KOPT-K1 (cell line): Measurements from ENCODE around the gene LOXL4.

Experiments
- H3K27ac ChIP-seq: fragments of 200-600 bp; sonication (generic); 2 replicates; pipeline ENCODE4 v1.5.1; 2016; ENCODE audit warnings: antibody characterized with exemption, mild to moderate bottlenecking, low read depth, low read length; ENCODE audit not compliant: poor library complexity, severe bottlenecking
- H3K36me3 ChIP-seq: fragments of 200-600 bp; sonication (generic); 2 replicates; pipeline ENCODE4 v1.5.1; 2017; ENCODE audit warnings: antibody characterized with exemption, mild to moderate bottlenecking, low read length, moderate library complexity; ENCODE audit not compliant: insufficient read depth
- H3K9me3 ChIP-seq: fragments of 200-600 bp; sonication (generic); 2 replicates; pipeline ENCODE4 v1.5.1; 2017; ENCODE audit warnings: antibody characterized with exemption, low read length, mild to moderate bottlenecking; ENCODE audit not compliant: insufficient read depth, poor library complexity, severe bottlenecking

The LOXL4 gene

GRCh38 chr10:98273057-98273850, 5.3 kb upstream of the LOXL4 start:
- Histone ChIP-seq H3K36me3 (no peaks in the 10 kb centered on the region), H3K9me3 (peaks cover 3% of the 10 kb centered on the region), H3K27ac (no peak overlapping the region)

- no peaks in the 10 kb centered on the region for H3K36me3 ChIP-seq
- H3K9me3 ChIP-seq = no peaks in the 10 kb centered on the region
- no peak overlapping the region for H3K27ac ChIP-seq
Measured at GRCh38 chr10:98272656-98273055, 4.7 kb upstream of the LOXL4 start.

GRCh38 chr10:98272245-98272644, 4.3 kb upstream of the LOXL4 start:
- Histone ChIP-seq H3K27ac (no peak overlapping the region), H3K36me3 (no peaks in the 10 kb centered on the region), H3K9me3 (no peaks in the 10 kb centered on the region)

GRCh38 chr10:98270786-98271185, 2.8 kb upstream of the LOXL4 start:
- Histone ChIP-seq H3K27ac (no peak overlapping the region), H3K9me3 (no peaks in the 10 kb centered on the region), H3K36me3 (no peaks in the 10 kb centered on the region)

- H3K9me3 ChIP-seq = no peaks in the 10 kb centered on the region
- no peak overlapping the region for H3K27ac ChIP-seq
- no peaks in the 10 kb centered on the region for H3K36me3 ChIP-seq
Measured at GRCh38 chr10:98270073-98270740, 2.2 kb upstream of the LOXL4 start.

- Histone ChIP-seq H3K27ac (no peak overlapping the region), H3K9me3 (no peaks in the 10 kb centered on the region), H3K36me3 (no peaks in the 10 kb centered on the region)
Measured at GRCh38 chr10:98269435-98269912, 1.5 kb upstream of the LOXL4 start.

GRCh38 chr10:98268694-98269431, 869 bp upstream of the LOXL4 start:
- no peaks in the 10 kb centered on the region for H3K36me3 ChIP-seq
- no peak overlapping the region for H3K27ac ChIP-seq
- H3K9me3 ChIP-seq = no peaks in the 10 kb centered on the region

- Histone ChIP-seq H3K27ac (no peak overlapping the region), H3K9me3 (no peaks in the 10 kb centered on the region), H3K36me3 (no peaks in the 10 kb centered on the region)
Measured at GRCh38 chr10:98267069-98267893, 713 bp downstream of the LOXL4 start.

- no peak overlapping the region for H3K27ac ChIP-seq
- no peaks in the 10 kb centered on the region for H3K9me3 ChIP-seq
- no peaks in the 10 kb centered on the region for H3K36me3 ChIP-seq
Measured at GRCh38 chr10:98266647-98267046, 1.3 kb downstream of the LOXL4 start.

- Histone ChIP-seq H3K27ac (no peak overlapping the region), H3K9me3 (no peaks in the 10 kb centered on the region), H3K36me3 (no peaks in the 10 kb centered on the region)
Measured at GRCh38 chr10:98265403-98266378, 2.3 kb downstream of the LOXL4 start.

GRCh38 chr10:98264378-98265065, 3.5 kb downstream of the LOXL4 start:
- Histone ChIP-seq H3K27ac (no peak overlapping the region), H3K9me3 (no peaks in the 10 kb centered on the region), H3K36me3 (no peaks in the 10 kb centered on the region)

GRCh38 chr10:98263088-98263487, 4.9 kb downstream of the LOXL4 start:
- Histone ChIP-seq H3K36me3 (no peaks in the 10 kb centered on the region), H3K27ac (no peak overlapping the region), H3K9me3 (no peaks in the 10 kb centered on the region)

GRCh38 chr10:98262571-98262970, 5.4 kb downstream of the LOXL4 start:
- no peak overlapping the region for H3K27ac ChIP-seq
- no peaks in the 10 kb centered on the region for H3K36me3 ChIP-seq
- no peaks in the 10 kb centered on the region for H3K9me3 ChIP-seq
